ENCODE measurements around the gene FGD5. TPM values are rescaled to one million over a fixed set of nuclear protein-coding genes. Genes with fewer than 3 reads are reported as not detected.

Gene FGD5
- total and polyA plus RNA-seq, 9 of the 15 experiments (the other 6 are each of a cell fraction or from before 2014, with no cell fraction given) = 0.18 TPM; not detected in 8

DNA sequence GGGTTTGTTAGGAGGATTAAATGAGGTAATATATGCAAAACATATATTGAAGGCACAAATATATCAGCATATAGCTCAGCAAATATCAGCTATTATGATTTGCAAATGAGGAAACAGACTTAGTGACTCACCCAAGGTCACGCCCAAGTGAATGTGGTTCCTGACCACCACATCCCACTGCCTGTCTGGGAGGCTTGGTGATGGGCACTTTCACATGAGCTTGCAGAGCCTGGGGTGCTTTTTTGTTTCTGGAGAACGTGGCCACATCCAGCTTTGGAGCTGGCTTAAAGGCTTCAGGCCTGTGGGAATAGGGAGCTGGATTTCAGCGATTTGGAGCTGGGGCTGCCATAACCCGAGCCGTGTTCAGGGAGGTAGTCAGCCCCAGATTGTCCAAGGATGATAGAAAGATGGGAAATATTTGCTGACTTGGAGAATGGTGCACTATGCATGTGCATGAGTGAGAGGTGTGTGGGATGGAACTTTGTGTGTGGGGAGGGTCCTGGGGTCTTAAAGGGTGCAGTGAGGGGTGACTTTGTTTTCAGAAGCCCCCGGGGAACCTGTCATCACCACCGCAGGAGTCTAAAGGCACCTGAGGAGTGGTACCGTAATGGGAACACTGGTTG, 12.0 kb upstream of the FGD5 start (continued):
- peak; percentile 27; the same call in 1 of the 2 replicates for TF ChIP-seq MAFG (tag; conservative IDR thresholded peaks at IDR 0.05)

DNA sequence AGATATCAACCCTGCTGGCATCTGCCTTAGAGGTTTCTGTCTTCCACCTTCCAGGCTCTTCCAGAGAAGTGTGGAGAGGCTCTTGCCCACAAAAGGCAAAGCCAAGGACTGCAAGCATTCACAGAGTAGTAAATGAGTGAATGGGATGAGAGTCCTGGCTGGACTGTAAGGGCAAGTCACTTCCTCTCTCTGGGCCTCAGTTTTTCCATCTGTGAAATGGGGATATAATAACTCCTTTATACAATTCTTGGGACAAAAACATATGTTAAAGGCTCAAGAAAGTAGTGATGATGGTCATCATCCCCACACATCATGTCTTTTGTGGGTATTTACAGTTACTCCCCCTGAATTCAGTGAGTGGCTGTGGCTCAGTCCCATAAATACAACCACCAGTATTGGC, 10.7 kb upstream of the FGD5 start:
- peaks cover 34 to 78% of the 10 kb centered on the region in 2 experiments; a peak in 4 of 5 replicates for H3K27me3 ChIP-seq (ENCODE audit: control insufficient read depth in 2 of 2, insufficient read depth in 2 of 2, low read length in 2 of 2)

More for the DNA sequence above, 10.7 kb upstream of the FGD5 start:
- BruUV-seq (replicated peaks) = no TSS peak
- H3K9ac ChIP-seq (ENCODE audit: insufficient read depth in 1 of 2, low read depth in 2 of 2, low read length in 2 of 2) = no peak overlapping the region
- ATAC-seq = no peak
- no peaks in the 10 kb centered on the region for H3K9me1 ChIP-seq (ENCODE audit: control insufficient read depth, insufficient read depth, low read length)
- in situ Hi-C loops (cut with MboI) (no loop called here), intact Hi-C loops (cut with micrococcal nuclease) (no loop called here)
- ChIA-PET POLR2A (interaction anchor here (1.1 kb wide), 1 partner anchor 10 kb away, joined by 4 read pairs; no protein-coding TSS in a partner anchor), CTCF (ENCODE audit: low intra/inter-chr PET ratio) (no interaction called here)
- H3K79me2 ChIP-seq (ENCODE audit: control insufficient read depth, insufficient read depth, low read length) = no peaks in the 10 kb centered on the region
- TF ChIP-seq BCOR (IDR thresholded peaks at IDR 0.05) = peak; percentile 62
- peak; percentile 87 for TF ChIP-seq RBM25 (IDR thresholded peaks at IDR 0.05; ENCODE audit: low read depth, low read length, severe bottlenecking)
- TF ChIP-seq ADNP (tag; IDR thresholded peaks at IDR 0.05) = peak; percentile 35; the same call in 1 of the 2 replicates
- peak in 1 of 2 experiments; percentile 29; a peak in 2 of 4 replicates for TF ChIP-seq KDM1A (IDR thresholded peaks at IDR 0.05)
- TF ChIP-seq, protein P1, sequence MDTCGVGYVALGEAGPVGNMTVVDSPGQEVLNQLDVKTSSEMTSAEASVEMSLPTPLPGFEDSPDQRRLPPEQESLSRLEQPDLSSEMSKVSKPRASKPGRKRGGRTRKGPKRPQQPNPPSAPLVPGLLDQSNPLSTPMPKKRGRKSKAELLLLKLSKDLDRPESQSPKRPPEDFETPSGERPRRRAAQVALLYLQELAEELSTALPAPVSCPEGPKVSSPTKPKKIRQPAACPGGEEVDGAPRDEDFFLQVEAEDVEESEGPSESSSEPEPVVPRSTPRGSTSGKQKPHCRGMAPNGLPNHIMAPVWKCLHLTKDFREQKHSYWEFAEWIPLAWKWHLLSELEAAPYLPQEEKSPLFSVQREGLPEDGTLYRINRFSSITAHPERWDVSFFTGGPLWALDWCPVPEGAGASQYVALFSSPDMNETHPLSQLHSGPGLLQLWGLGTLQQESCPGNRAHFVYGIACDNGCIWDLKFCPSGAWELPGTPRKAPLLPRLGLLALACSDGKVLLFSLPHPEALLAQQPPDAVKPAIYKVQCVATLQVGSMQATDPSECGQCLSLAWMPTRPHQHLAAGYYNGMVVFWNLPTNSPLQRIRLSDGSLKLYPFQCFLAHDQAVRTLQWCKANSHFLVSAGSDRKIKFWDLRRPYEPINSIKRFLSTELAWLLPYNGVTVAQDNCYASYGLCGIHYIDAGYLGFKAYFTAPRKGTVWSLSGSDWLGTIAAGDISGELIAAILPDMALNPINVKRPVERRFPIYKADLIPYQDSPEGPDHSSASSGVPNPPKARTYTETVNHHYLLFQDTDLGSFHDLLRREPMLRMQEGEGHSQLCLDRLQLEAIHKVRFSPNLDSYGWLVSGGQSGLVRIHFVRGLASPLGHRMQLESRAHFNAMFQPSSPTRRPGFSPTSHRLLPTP (IDR thresholded peaks at IDR 0.05; ENCODE audit: borderline replicate concordance, extremely low read depth, insufficient read length) = no peak
- TF ChIP-seq, protein P2, sequence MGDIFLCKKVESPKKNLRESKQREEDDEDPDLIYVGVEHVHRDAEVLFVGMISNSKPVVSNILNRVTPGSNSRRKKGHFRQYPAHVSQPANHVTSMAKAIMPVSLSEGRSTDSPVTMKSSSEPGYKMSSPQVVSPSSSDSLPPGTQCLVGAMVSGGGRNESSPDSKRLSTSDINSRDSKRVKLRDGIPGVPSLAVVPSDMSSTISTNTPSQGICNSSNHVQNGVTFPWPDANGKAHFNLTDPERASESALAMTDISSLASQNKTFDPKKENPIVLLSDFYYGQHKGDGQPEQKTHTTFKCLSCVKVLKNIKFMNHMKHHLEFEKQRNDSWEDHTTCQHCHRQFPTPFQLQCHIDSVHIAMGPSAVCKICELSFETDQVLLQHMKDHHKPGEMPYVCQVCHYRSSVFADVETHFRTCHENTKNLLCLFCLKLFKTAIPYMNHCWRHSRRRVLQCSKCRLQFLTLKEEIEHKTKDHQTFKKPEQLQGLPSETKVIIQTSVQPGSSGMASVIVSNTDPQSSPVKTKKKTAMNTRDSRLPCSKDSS (IDR thresholded peaks at IDR 0.05; ENCODE audit: low read depth, partially characterized antibody) = no peak
- peaks cover 10% of the 10 kb centered on the region; the same call in 1 of the 2 replicates for H4K20me1 ChIP-seq (replicated peaks; ENCODE audit: control insufficient read depth, insufficient read depth, low read length)
- no peak for DNase-seq (ENCODE audit: extremely low read depth in 1 of 4, low spot score in 3 of 4)
- no peaks in the 10 kb centered on the region for H3K9me3 ChIP-seq (replicated peaks; ENCODE audit: control insufficient read depth, insufficient read depth, low read depth, low read length)
- H3K27ac ChIP-seq (ENCODE audit: extremely low read depth, low read depth, low read length) = no peak overlapping the region
- peaks cover 0 to 16% of the 10 kb centered on the region in 2 experiments; a peak in 3 of 5 replicates for H3K4me1 ChIP-seq (replicated peaks in 1 of 2; ENCODE audit: control insufficient read depth in 2 of 2, insufficient read depth in 2 of 2, low read length in 2 of 2)
- no peak for FAIRE-seq
- H3K4me2 ChIP-seq (ENCODE audit: insufficient read depth, low read length) = no peak overlapping the region
- H2AFZ ChIP-seq (ENCODE audit: low read depth, low read length) = no peak overlapping the region
- H3K4me3 ChIP-seq = no peak overlapping the region
- no peaks in the 10 kb centered on the region for H3K36me3 ChIP-seq (ENCODE audit: control insufficient read depth, insufficient read depth, low read length)

All from K562 (cell line).